ENCODE measurements around the gene MBD6.
"Not testable (repeated sequence)": the region's sequence is repeated elsewhere in the genome, so short reads cannot be mapped to it uniquely, and the experiment has no call there.

Gene MBD6

GRCh38 chr12:57511161-57511560, 11.5 kb upstream of the MBD6 start:
- DNase-seq: no peak
- no peak for TF ChIP-seq CTCF (IDR thresholded peaks at IDR 0.05; ENCODE audit: low read depth, low read length)
- Histone ChIP-seq H3K27me3 (ENCODE audit: insufficient read depth, low read depth, severe bottlenecking) (no peaks in the 10 kb centered on the region), H3K9me3 (ENCODE audit: severe bottlenecking) (no peaks in the 10 kb centered on the region), H3K27ac (no peak overlapping the region), H3K4me3 (ENCODE audit: low read depth, low read length) (no peak overlapping the region), H3K36me3 (peaks cover 84% of the 10 kb centered on the region)

GRCh38 chr12:57511588-57512325, 10.9 kb upstream of the MBD6 start:
- Histone ChIP-seq H3K4me3 (ENCODE audit: low read depth, low read length) (no peak overlapping the region), H3K36me3 (peaks cover 85% of the 10 kb centered on the region), H3K27ac (no peak overlapping the region), H3K9me3 (ENCODE audit: severe bottlenecking) (no peaks in the 10 kb centered on the region), H3K27me3 (ENCODE audit: insufficient read depth, low read depth, severe bottlenecking) (no peaks in the 10 kb centered on the region)
- TF ChIP-seq CTCF (IDR thresholded peaks at IDR 0.05; ENCODE audit: low read depth, low read length): no peak
- no peak for DNase-seq

- Histone ChIP-seq H3K27ac (no peak overlapping the region), H3K4me3 (ENCODE audit: low read depth, low read length) (no peak overlapping the region), H3K9me3 (ENCODE audit: severe bottlenecking) (no peaks in the 10 kb centered on the region), H3K36me3 (peaks cover 94% of the 10 kb centered on the region), H3K27me3 (ENCODE audit: insufficient read depth, low read depth, severe bottlenecking) (no peaks in the 10 kb centered on the region)
- DNase-seq: no peak
- TF ChIP-seq CTCF (IDR thresholded peaks at IDR 0.05; ENCODE audit: low read depth, low read length): no peak
Observed at GRCh38 chr12:57512665-57513064, 10.0 kb upstream of the MBD6 start.

- no peaks in the 10 kb centered on the region for H3K27me3 ChIP-seq (ENCODE audit: insufficient read depth, low read depth, severe bottlenecking)
- H3K27ac ChIP-seq: no peak overlapping the region
- H3K9me3 ChIP-seq (ENCODE audit: severe bottlenecking): no peaks in the 10 kb centered on the region
- TF ChIP-seq CTCF (IDR thresholded peaks at IDR 0.05; ENCODE audit: low read depth, low read length): no peak
- no peak for DNase-seq
- H3K4me3 ChIP-seq (ENCODE audit: low read depth, low read length): no peak overlapping the region
- H3K36me3 ChIP-seq: peaks cover 97% of the 10 kb centered on the region
Observed at GRCh38 chr12:57513266-57513665, 9.4 kb upstream of the MBD6 start.

- not testable (repeated sequence) for H3K4me3 ChIP-seq (ENCODE audit: low read depth, low read length); H3K27me3 ChIP-seq (ENCODE audit: insufficient read depth, low read depth, severe bottlenecking); DNase-seq; H3K9me3 ChIP-seq (ENCODE audit: severe bottlenecking); H3K27ac ChIP-seq
- peaks cover 97% of the 10 kb centered on the region for H3K36me3 ChIP-seq
Observed at GRCh38 chr12:57513677-57514076, 8.9 kb upstream of the MBD6 start.

- H3K36me3 ChIP-seq: peaks cover 97% of the 10 kb centered on the region
- not testable (repeated sequence) for H3K27ac ChIP-seq; DNase-seq; H3K27me3 ChIP-seq (ENCODE audit: insufficient read depth, low read depth, severe bottlenecking); H3K9me3 ChIP-seq (ENCODE audit: severe bottlenecking); H3K4me3 ChIP-seq (ENCODE audit: low read depth, low read length)
Observed at GRCh38 chr12:57514246-57514645, 8.4 kb upstream of the MBD6 start.
